Endometrium (tissue), 2 donors: ENCODE data around the gene GRM8.
"Not testable (repeated sequence)": the region's sequence is repeated elsewhere in the genome, so short reads cannot be mapped to it uniquely, and the experiment has no call there.

Source experiments
- FAIRE-seq: peaks from 2 replicates; lab custom pipeline; 2012; peaks lifted over from hg19 to GRCh38; lab: Jason Lieb, UNC
- donor health status: control.
- donor health status: control.

Gene GRM8

DNA sequence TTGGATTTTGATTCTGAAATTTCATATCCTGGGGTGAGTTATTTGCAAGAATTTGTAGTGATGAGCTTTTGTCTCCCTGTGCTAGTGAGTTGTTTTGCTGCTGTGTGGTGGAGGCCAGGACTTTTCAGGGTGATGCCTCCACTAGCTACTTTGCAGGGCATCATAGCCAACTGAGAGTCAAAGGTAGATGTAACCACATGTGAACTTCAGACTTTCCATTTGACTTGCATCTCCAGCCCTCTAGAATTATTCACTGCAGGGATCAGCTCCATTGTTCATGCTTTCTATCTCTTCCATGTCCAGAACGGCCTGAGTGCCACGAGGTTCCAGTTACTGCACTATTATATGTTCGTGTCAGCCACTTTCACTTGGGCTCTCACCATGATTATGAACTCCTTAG, 534.3 kb downstream of the GRM8 start:
- FAIRE-seq, result no peak

DNA sequence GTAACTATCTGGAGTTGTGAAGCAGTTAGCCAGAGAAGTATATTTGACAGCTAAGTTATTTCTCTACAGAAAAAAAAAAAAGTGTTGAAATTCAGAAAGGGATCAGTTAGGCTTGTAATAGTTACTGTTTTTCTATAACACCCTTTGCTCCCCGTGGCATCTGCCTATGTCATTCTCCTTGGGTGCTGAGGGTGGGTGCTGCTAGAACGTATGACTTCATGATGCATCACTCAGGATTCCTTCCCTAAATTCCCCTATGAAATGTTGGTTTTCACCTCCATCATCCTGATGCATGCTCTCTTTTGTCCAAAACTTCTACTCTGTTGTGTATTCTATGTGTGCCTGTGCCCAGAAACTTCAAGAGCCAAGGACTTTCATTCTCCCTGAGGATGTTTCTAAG, 536.4 kb downstream of the GRM8 start:
- no peak for FAIRE-seq

DNA sequence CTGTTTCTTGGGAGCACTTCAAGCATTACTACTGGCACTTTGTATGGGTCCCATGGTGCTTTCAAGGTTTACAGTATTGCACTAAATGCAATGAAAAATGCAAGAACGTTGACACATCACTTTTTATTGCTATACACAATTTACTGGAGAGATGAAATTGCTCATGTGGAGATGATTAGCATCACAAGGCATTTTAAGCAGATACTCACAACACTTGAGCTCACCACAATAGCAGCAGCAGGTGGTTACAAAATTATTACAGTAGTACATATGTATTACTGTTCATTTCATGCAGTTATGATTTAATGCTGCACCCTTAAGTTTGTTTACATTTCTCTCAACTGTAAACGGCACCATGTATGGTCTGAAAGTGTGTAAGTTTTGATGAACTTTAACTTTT, 537.7 kb downstream of the GRM8 start:
- FAIRE-seq, result no peak

DNA sequence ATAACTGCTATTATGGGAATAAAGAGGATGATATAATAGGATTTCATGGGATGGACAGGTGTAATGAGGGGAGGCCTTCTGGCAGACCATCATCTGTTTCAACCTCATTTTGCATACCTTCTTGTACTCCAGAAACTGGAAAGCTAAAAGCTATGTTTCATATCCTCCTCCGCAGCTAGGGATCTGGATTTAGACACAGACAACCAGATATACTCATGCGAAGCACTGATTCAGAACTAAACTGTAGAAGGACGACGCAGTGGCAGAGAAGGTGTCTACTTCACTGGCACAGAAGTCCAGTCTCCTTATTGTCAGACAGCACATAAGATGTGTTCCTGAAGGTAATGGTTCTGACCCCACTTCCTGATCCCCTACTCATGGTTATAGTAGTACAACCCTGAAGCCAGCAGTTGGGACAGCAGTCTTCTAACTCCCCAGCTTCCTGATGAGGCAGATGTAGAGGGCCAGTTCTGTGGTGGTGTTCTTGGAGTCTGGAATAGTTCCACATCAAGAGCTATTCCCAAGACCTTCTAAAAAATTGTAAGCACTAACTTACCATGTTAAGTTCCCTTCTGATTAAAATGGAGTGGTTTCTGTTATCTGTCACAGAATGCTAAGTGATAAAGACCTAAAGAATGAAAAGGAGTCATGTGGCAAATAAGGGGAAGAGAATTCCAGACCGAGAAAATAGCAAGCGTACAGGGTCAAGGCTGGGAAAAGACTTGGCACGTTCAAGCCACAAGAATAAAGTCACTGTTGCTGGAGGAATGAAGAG, 550.3 kb downstream of the GRM8 start:
- no peak for FAIRE-seq

DNA sequence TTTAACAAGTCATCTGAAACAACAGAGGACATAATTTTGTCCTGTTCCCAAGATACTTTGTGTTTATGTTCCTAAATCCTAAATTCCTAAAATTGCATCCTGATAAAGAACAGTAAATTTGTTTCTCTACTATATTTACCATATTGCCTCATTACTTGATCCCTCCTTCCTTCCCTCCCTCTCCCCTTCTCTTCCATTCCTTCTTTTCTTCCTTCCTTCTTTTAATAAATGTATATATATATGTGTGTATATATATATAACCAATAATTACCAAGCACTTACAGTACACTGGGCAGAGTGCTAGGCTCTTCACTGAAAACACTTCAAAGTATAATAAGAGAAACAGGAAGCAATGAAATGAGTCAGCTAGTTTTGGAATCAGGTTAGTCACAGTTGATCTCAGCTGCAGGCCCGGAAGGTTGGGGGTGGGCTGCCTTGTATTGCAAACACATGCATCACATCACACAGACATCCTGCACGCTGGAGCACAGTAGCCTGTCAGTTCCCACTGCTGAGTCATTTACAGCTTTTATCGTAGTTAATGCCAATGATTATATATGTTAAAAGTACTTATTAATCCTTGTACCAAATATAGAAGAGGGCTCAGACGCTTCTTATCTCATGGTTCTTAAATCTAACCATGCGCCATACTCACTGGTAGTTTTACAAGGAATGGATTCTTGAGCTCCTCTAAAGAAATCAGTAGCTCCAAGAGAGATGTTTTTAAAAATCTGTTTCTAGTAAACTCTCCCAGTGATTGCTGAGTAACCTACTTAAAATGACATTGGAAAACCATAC, 551.7 kb downstream of the GRM8 start:
- no peak for FAIRE-seq

DNA sequence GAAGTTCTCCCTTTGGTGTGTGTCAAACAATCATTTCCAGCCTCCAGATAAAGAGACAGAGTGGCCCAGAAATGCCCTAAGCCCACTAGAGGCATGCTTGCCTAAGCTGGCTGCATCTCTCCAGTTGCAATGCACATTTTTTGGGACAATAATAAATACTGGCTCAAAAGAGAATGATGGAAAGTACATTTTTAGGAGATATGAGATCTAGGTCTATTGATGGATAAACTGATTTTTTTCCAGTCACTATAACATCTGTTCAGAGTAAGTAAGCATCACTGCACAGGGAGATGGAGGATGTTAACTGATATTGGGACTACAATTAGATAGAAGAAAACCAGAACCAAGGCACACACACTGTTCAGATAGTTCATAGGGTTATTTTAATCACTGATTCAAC, 553.0 kb downstream of the GRM8 start:
- no peak for FAIRE-seq

DNA sequence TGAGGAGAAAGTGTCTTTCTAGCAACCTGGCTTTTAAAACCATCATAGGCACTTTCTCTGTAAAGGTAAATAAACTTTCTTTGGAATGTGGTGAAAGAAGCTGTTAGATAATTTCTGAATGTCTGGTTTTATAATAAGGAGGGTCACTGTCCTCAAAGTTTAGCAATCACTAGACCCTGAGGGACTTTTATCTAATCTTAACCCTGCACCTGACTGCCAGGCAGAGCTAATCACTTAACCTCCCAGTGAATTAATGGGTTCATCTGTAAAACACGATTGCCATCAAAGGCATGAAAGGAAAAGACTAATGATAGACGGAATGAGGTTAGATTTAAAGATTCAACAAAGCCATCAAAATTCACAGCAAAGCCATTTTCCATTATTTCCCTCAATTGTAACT, 553.8 kb downstream of the GRM8 start:
- FAIRE-seq, result no peak

DNA sequence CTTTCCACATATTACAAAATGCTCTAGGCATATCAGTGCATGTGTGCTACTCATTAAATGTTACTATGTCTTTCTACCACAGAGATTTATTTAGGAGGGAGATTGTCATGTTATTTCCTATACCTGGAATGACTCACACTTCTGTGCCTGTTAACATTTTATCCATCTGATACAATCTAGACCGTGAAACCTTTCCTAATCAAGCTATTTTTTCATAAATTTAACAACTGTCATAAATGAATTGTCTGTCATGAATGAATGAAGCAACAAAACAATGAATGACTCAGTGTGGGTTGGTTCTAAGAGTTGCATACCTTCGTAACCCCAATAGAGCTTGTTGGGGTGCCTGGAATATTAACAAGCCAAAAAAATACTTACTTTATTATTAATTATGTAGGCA, 554.3 kb downstream of the GRM8 start:
- no peak for FAIRE-seq

DNA sequence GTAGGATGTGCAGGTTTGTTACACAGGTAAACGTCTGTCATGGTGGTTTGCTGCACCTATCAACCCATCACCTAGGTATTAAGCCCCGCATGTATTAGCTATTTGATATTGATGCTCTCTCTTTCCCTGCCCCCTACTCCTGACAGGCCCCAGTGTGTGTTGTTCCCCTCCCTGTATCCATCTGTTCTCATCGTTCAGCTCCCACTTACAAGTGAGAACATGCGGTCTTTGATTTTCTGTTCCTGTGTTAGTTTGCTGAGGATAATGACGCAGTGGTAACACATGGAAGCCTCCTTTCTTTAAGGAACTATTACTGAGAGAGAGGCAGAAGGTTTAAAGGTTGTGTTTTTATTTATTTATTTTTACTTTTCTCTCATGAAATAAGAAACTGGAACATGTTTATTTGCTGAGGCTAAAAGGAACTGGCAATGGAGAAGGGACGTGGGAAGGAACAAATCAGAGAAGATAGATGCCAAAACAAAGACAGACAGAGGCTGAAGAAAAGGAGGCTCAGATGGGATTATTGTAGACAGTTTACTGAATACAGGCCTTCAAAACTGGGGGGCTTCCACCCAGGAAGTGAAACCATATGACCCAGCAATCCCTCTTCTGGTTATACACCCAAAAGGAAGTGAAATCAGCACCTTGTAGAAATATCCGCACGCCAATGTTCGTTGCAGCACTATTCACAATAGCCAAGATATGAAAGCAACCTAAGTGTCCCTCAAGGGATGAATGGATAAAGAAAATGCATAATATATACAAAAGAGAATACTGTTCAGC, 556.3 kb downstream of the GRM8 start:
- no peak for FAIRE-seq

DNA sequence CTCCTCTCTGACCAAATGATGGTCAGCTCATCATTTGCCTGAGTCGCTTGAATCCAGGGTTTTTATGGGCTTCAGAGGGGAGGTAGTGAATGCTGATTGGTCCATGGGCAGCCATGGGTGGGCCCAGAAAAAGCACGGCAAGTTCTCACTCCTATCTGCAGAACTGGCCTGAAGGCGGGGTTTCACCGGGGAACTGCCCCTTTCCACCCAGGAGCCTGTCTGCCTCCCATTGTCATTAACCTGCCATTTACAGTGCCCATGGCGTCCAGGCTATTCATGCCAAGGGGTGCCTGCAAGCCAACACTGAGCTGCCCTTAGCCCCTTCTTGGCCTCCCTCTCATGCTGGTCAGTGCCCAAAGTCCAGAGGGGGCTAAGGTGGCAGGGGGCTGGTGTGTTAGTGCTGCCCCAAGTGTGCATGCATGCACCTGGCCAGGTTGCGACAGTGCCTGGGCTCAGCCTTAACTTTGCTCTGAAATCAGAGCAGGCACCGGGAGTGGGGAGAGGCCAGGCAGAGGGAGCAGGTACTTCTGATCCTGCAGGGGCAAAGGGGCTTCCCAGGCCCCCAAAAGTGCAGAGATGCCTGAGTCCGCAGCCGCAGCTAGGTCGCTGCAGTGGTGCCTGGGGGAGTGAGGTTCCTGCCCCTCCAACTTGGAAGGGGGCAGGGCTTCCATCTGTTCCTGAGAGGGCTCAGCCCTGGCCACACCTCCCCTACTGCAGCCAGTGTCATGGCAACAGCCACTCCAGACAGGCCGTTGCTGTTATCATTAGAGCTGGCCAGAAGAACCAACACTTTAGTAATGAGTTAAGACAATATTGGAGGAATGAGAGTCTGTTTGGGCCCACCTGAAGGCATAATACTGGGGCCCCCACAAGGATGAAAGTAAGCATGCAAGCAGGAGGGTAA, 561.6 kb downstream of the GRM8 start:
- FAIRE-seq, result no peak

DNA sequence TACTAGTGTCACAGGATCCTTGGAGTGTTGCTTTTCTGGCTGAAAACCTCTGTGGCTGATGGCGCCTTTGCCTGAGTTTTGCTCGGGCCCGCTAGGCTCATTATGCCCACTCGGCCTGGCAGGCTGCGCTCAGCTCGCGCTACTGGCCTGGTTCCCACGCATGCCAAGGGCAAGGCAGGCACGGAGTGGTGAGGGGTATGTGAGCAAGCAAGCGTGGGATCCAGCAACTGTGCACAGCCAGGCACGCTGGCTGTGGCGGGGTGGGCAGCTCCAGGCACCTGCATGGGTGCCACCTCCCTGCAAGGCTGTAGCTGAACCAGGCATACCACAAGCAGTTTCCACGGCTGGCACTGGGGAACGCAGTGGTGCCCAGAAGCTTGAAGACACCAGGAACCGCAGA, 562.6 kb downstream of the GRM8 start:
- FAIRE-seq, result no peak

DNA sequence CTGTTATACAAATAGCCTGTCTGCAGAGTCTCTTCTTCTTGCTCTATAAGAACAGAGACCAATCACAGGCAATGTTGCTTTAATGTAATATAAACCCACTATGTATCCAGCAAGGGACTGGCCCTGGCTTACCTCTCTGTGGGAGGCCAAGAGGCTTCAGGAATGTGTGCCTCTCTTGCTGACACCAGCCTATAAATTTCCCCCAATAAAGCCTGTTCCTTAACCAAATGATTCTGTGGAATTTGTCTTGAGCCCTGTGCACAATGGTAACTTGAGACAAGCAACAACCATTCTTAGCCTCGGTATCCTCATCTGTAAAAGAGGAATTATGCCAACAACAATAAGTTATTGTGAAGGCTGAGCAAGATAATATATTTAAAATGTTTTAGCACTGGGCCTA, 563.7 kb downstream of the GRM8 start:
- FAIRE-seq, result no peak

DNA sequence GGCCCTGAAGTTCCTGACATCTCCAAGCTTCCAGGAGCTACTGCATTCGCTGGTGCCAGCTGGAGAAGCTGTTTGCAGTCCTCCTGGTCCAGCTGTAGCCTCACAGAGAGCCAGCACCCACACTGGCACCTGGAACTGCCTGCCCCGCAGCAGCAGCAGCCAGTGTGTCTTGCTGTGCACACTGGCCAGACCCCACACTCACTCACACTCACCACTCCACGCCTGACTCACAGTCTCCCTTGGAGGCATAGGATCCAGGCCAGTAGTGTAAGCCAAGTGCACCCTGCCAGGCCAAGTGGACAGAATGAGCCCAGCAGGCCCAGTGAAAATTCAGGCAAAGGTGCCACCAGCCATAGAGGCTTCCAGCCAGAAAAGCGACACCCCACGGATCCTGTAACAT, 566.3 kb downstream of the GRM8 start:
- no peak for FAIRE-seq

DNA sequence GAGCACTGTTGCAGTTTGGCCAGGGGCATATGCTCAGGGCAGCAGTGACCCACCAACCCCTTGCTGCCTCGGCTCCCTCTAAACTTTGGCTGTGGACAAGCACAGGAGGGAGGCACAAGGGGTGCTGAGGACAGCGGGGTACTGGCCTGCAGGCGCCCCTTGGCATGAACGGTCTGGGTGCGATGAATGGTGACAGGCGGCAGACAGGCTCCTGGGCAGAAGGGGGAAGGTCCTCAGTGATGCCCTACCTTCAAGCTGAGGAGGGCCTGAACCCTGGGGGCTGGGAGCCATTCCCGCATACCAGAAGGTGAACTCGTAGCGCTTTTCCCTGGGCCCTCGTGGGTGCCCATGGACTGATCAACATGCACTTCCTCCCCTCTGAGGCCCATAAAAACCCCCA, 567.1 kb downstream of the GRM8 start:
- no peak for FAIRE-seq

DNA sequence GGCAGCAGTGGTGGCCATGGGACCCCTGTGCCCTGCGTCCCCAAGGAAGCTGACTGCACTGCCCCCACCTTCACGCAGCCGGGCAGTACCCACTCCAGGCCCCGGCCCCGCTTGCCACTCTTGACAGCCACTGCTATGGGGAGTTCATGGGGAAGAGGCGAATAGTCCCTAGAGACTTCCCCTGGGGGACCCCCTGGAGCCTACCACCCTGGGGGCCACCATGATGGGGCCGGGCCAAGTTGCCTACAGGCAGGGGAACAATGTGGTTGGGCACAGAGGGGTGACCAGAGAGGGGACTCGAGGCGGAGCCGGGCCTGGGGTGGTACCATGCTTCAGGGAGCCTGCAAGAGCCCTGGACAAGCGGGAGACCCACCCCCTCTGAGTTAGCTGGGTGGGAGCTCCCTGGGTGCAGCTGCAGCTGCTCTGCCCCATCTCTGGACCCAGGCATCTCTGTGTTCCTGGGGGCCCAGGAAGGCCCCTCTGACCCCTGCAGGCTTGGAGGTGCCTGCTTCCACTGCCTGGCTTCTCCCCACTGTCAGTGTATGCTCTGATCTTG, 567.6 kb downstream of the GRM8 start:
- FAIRE-seq, result no peak

DNA sequence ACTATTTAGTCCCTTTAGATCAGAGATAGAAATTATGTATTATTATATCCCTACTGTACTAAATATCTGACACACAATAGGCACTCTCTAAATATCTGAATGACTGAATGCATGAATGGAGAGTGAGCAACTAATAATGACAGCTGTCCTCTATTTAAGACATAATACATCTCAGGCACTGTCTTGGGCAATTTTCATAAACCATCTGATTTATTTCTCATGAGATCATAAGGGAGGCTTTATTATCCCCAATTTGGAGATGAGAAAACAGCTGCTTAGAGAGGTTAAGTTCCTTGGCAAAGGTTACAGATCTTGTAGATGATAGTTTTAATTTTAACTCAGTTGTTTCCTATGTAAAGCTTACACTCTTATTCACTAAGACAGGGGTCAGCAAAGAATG, 570.6 kb downstream of the GRM8 start:
- no peak for FAIRE-seq

DNA sequence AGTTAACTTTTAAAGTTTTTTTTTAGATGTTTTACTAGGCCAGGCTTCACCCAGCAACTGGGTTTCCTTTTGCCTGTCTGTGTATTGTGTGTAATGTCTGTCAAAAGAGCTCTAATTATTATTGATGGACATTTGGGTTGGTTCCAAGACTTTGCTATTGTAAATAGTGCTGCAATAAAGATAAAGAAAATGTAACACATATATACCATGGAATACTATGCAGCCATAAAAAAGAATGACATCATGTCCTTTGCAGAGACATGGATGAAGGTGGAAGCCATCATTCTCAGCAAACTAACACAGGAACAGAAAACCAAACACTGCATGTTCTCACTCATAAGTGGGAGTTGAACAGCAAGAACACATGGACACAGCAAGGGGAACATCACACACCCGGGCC, 584.0 kb downstream of the GRM8 start:
- not testable (repeated sequence) for FAIRE-seq

DNA sequence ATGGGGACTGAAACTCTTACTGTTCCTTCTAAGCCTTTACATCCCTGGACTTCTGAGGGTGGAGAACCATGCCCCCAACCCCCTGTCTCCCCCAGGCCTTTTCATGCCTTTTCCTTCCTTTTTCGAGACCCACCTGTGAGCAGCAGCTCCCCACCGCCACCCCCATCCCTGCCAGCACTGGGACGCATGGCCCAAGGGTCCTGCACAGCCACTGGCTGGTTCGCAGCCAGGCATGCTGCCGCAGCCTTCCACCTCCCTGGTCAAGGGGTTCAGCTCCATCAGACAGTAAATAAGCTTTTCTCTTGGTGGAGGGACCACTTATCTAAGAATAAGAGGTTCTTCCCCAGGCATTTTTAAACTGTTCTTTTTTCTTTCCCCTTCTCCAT, 584.4 kb downstream of the GRM8 start:
- no peak for FAIRE-seq

DNA sequence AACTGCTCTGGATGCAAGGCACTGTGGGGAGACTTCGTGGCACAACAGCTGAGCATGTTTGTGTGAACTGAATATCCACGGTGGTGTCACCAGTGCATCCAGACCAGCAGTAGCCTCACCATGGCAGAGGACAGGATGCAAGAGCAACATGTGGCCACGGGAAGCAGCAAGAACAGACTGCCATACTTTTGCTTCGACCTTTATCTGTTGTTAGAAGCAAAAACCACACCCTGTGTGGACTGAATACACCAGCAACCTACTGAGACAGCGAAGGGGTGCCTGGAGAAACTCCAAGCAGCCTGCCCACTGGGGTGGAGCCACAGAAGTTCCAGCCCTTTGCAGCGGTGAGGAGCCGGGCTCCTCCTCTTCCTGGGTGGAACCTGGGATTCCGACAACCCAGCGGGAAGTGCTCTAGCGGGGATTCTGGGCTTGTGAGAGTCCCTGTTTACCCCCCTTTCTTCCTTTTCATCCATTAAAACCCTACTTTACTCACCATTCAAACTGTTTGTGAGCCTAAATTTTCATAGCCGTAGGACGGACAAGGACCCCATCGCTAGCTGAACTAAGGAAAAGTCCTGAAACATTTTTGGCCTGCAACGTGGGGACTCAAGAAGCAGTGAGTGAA, 584.9 kb downstream of the GRM8 start:
- no peak for FAIRE-seq

DNA sequence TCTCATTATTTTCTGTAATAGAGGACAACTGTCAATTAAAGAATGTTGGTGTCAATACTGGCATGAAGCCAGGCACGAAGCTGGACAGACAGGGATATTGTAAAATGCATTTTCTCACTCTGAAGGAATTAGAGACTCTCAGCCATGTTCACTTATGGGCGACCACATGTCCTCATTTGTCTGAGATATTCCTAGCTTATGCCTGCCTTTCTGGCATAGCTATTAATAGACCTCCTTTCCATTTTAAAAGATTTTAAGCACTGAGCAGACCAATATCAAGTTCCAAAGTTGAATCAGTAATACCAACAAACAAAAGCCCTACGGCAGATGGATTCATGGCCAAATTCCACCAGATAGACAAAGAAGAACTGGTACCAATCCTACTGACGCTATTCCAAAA, 589.9 kb downstream of the GRM8 start:
- FAIRE-seq, result no peak

DNA sequence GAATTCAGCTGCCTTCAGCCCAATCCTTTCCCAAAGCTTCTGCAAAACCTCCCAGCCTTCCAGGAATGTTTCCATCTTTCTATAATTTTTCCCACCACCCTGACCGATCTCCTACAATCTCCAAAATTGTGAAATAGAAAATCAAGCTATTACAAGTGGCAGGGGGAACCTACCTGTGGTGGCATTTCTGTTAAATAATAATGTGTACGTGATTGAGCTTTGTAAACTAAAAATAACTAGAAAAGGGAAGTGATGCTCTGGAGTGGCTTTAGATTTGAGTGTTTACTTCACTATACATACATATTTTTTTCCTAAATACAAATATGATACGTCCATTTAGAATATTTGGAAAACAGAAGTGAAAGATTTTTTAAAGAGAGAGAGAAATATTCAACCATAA, 593.6 kb downstream of the GRM8 start:
- no peak for FAIRE-seq
